ENCODE results near the gene DTNBP1.

- no peak for TF ChIP-seq EZH2phosphoT487 (IDR thresholded peaks at IDR 0.05; ENCODE audit: insufficient read depth, low read depth)
- no peak for TF ChIP-seq EZH2 (IDR thresholded peaks at IDR 0.05; ENCODE audit: insufficient read depth, poor library complexity, severe bottlenecking)
Measured at GRCh38 chr6:15499125-15499524, 163.7 kb downstream of the DTNBP1 start.

All from GM23248 (cell line).